Measurements from ENCODE around the gene PTPN20. TPM values are rescaled to one million over a fixed set of nuclear protein-coding genes. Genes with fewer than 3 reads are reported as not detected.
A peak's percentile ranks its signal among the peaks of the same experiment; 100 is the strongest.

PTPN20 gene
- total RNA-seq, 3 donors from 2014 or later: 0.64 to 14.8 (median 5.6) TPM

- Histone ChIP-seq H3K27me3 (no peaks in the 10 kb centered on the region), H3K9me3 (no peaks in the 10 kb centered on the region), H3K27ac (no peak overlapping the region), H3K4me3 (no peak overlapping the region), H3K36me3 (no peaks in the 10 kb centered on the region), H3K4me1 (no peaks in the 10 kb centered on the region)
- TF ChIP-seq CTCF (IDR thresholded peaks at IDR 0.05) (no peak), POLR2A (IDR thresholded peaks at IDR 0.05) (no peak), POLR2AphosphoS5 (IDR thresholded peaks at IDR 0.05) (no peak)
- intact Hi-C loops (cut with DNase I; ENCODE audit: low total_unique reads): no loop called here
- DNase-seq (ENCODE audit: low spot score in 2 of 2): no peak
These were observed 108.2 kb downstream of the PTPN20 start for GRCh38 chr10:47019155-47020145.

GRCh38 chr10:47020471-47020870 lies 109.2 kb downstream of the PTPN20 start:
- no peaks in the 10 kb centered on the region for H3K9me3 ChIP-seq

GRCh38 chr10:47021850-47022249 lies 110.6 kb downstream of the PTPN20 start:
- DNase-seq (ENCODE audit: low spot score in 2 of 2): no peak

More at GRCh38 chr10:47020471-47020870, 109.2 kb downstream of the PTPN20 start:
- Histone ChIP-seq H3K27ac (peak overlapping the region in 1 of 2 donors; percentile 12), H3K4me3 (no peak overlapping the region), H3K4me1 (no peaks in the 10 kb centered on the region), H3K36me3 (no peaks in the 10 kb centered on the region), H3K27me3 (no peaks in the 10 kb centered on the region)
- DNase-seq (ENCODE audit: low spot score in 2 of 2): peak in 1 of 2 donors; percentile 37
- intact Hi-C loops (cut with DNase I; ENCODE audit: low total_unique reads): no loop called here
- TF ChIP-seq POLR2A (IDR thresholded peaks at IDR 0.05) (no peak), POLR2AphosphoS5 (IDR thresholded peaks at IDR 0.05) (no peak), CTCF (IDR thresholded peaks at IDR 0.05) (no peak)

GRCh38 chr10:47022311-47023131 lies 111.3 kb downstream of the PTPN20 start:
- intact Hi-C loops (cut with DNase I; ENCODE audit: low total_unique reads): no loop called here
- DNase-seq (ENCODE audit: low spot score in 2 of 2): peak in 1 of 2 donors; percentile 47

More at GRCh38 chr10:47021850-47022249, 110.6 kb downstream of the PTPN20 start:
- H3K27ac ChIP-seq: no peak overlapping the region
- no peaks in the 10 kb centered on the region for H3K9me3 ChIP-seq
- no peaks in the 10 kb centered on the region for H3K36me3 ChIP-seq
- intact Hi-C loops (cut with DNase I; ENCODE audit: low total_unique reads): no loop called here
- H3K27me3 ChIP-seq: no peaks in the 10 kb centered on the region
- H3K4me3 ChIP-seq: no peak overlapping the region
- H3K4me1 ChIP-seq: no peaks in the 10 kb centered on the region
- TF ChIP-seq CTCF (IDR thresholded peaks at IDR 0.05) (no peak), POLR2AphosphoS5 (IDR thresholded peaks at IDR 0.05) (no peak), POLR2A (IDR thresholded peaks at IDR 0.05) (no peak)

More at GRCh38 chr10:47022311-47023131, 111.3 kb downstream of the PTPN20 start:
- no peak overlapping the region for H3K27ac ChIP-seq
- H3K27me3 ChIP-seq: no peaks in the 10 kb centered on the region
- H3K4me1 ChIP-seq: no peaks in the 10 kb centered on the region
- H3K36me3 ChIP-seq: no peaks in the 10 kb centered on the region
- H3K4me3 ChIP-seq: no peak overlapping the region
- no peaks in the 10 kb centered on the region for H3K9me3 ChIP-seq
- TF ChIP-seq CTCF (IDR thresholded peaks at IDR 0.05): no peak
- TF ChIP-seq POLR2AphosphoS5 (IDR thresholded peaks at IDR 0.05): no peak
- TF ChIP-seq POLR2A (IDR thresholded peaks at IDR 0.05): no peak
